NCI-H2196 treated with DMSO at 0.1 percent for 48 hours (cell line): ENCODE results near the gene CC2D1A.

ENCODE experiments used
- DNase-seq: peaks from one replicate; lab custom pipeline; 2025; ENCODE audit not compliant: unreplicated experiment; lab: John Stamatoyannopoulos, UW

Gene CC2D1A

GRCh38 chr19:13905634-13906520 lies at the start of gene CC2D1A, which contains the start of gene BRME1:
Gene CC2D1A (plus strand): TSS chr19:13906201. CDS start chr19:13906442, 241 bp downstream.
Gene BRME1 (minus strand): TSS chr19:13906117. CDS start chr19:13904892, 1,225 bp downstream.
- peak; percentile 84 for DNase-seq

GRCh38 chr19:13856497-13856896 lies 49.5 kb upstream of the CC2D1A start:
- no peak for DNase-seq

GRCh38 chr19:13859361-13859880 lies 46.6 kb upstream of the CC2D1A start:
- DNase-seq: no peak

GRCh38 chr19:13860679-13861391 lies 45.2 kb upstream of the CC2D1A start:
- DNase-seq: no peak

GRCh38 chr19:13861392-13861713 lies 44.6 kb upstream of the CC2D1A start:
- DNase-seq: no peak

- DNase-seq: peak; percentile 78
Measured at GRCh38 chr19:13861714-13862531, 44.1 kb upstream of the CC2D1A start.

GRCh38 chr19:13864046-13864666 lies 41.8 kb upstream of the CC2D1A start:
- DNase-seq: no peak

- no peak for DNase-seq
Measured at GRCh38 chr19:13864667-13865570, 41.1 kb upstream of the CC2D1A start.

GRCh38 chr19:13865571-13866462 lies 40.2 kb upstream of the CC2D1A start:
- DNase-seq: no peak

- no peak for DNase-seq
Measured at GRCh38 chr19:13866463-13867046, 39.4 kb upstream of the CC2D1A start.

- DNase-seq: no peak
Measured at GRCh38 chr19:13868663-13869062, 37.3 kb upstream of the CC2D1A start.

GRCh38 chr19:13869281-13869680 lies 36.7 kb upstream of the CC2D1A start:
- no peak for DNase-seq

GRCh38 chr19:13870873-13871272 lies 35.1 kb upstream of the CC2D1A start:
- no peak for DNase-seq

- DNase-seq: no peak
Measured at GRCh38 chr19:13872339-13872694, 33.7 kb upstream of the CC2D1A start.

GRCh38 chr19:13872695-13873389 lies 33.2 kb upstream of the CC2D1A start:
- DNase-seq: no peak

- no peak for DNase-seq
Measured at GRCh38 chr19:13873834-13874515, 32.0 kb upstream of the CC2D1A start.

- DNase-seq: no peak
Measured at GRCh38 chr19:13875824-13876223, 30.2 kb upstream of the CC2D1A start.
